Breast epithelium (tissue), 4 donors: ENCODE measurements around the gene RIMBP2. TPM values are rescaled to one million over a fixed set of nuclear protein-coding genes. Genes with fewer than 3 reads are reported as not detected.

Experiments
- DNase-seq, 2 donors: peaks; one replicate each; pipeline ENCODE4 v3.0.0-alpha.2; 2019; ENCODE audit warnings: low spot score in 2 of 2
- H3K27ac ChIP-seq, 2 donors: fragments of 200-600 bp; sonication (generic) in 1 of 2; one replicate each; pipeline ENCODE4 v1.5.1; 2016 to 2019; ENCODE audit warnings: mild to moderate bottlenecking in 1 of 2
- H3K27me3 ChIP-seq, 2 donors: fragments of 200-600 bp; sonication (generic) in 1 of 2; one replicate each; pipeline versions ENCODE4 v1.5.1 to v1.6.0; 2017 to 2019; ENCODE audit warnings: control low read depth in 1 of 2, mild to moderate bottlenecking in 1 of 2
- H3K36me3 ChIP-seq: fragments of 200-600 bp; one replicate; pipeline ENCODE4 v1.5.1; 2019
- H3K4me1 ChIP-seq, 2 donors: fragments of 200-600 bp; sonication (generic); one replicate each; pipeline ENCODE4 v1.5.1; 2016 to 2019; ENCODE audit warnings: control low read depth in 1 of 2
- H3K4me3 ChIP-seq, 3 donors: fragments of 200-600 bp; sonication (generic); 1 replicate in 2 of 3; 2 replicates in 1 of 3; pipeline ENCODE4 v1.5.1; 2016 to 2019; ENCODE audit warnings: mild to moderate bottlenecking in 3 of 3, moderate library complexity in 2 of 3
- H3K9me3 ChIP-seq, 2 donors: fragments of 200-600 bp; sonication (generic) in 1 of 2; one replicate each; pipeline ENCODE4 v1.5.1; 2016 to 2019; ENCODE audit warnings: control low read depth in 1 of 2
- POLR2A ChIP-seq: fragments of 450-650 bp; IDR thresholded peaks from one replicate; pipeline ENCODE4 v1.6.1; 2016; ENCODE audit warnings: antibody characterized with exemption, mild to moderate bottlenecking, moderate library complexity
- POLR2AphosphoS5 ChIP-seq, 3 donors: sonication (generic); formaldehyde crosslinking; IDR thresholded peaks; one replicate each; pipeline ENCODE4 v1.6.1; 2017; ENCODE audit warnings: antibody characterized with exemption in 3 of 3
- intact Hi-C: fragments of 100-400 bp; cut with DNase I; formaldehyde crosslinking; loops from one replicate; pipeline ENCODE4 v1.15.1; 2023; ENCODE audit warnings: low total_unique reads
- total RNA-seq, 3 donors: library from RNA; depleted of rRNA; stranded (reverse); fragments of >200 nt; gene quantifications; one replicate each; pipeline ENCODE4 v1.1.0, GENCODE V29; 2016
- TF ChIP-seq, protein P1 (sequence below), 3 donors: fragments of 450-650 bp; IDR thresholded peaks; one replicate each; pipeline ENCODE4 v1.5.1; 2016 to 2017; ENCODE audit warnings: antibody characterized with exemption in 3 of 3, mild to moderate bottlenecking in 3 of 3, moderate library complexity in 3 of 3

The RIMBP2 gene
- total RNA-seq, 3 donors from 2014 or later, result under 0.01 to 0.59 (median under 0.01) TPM

DNA sequence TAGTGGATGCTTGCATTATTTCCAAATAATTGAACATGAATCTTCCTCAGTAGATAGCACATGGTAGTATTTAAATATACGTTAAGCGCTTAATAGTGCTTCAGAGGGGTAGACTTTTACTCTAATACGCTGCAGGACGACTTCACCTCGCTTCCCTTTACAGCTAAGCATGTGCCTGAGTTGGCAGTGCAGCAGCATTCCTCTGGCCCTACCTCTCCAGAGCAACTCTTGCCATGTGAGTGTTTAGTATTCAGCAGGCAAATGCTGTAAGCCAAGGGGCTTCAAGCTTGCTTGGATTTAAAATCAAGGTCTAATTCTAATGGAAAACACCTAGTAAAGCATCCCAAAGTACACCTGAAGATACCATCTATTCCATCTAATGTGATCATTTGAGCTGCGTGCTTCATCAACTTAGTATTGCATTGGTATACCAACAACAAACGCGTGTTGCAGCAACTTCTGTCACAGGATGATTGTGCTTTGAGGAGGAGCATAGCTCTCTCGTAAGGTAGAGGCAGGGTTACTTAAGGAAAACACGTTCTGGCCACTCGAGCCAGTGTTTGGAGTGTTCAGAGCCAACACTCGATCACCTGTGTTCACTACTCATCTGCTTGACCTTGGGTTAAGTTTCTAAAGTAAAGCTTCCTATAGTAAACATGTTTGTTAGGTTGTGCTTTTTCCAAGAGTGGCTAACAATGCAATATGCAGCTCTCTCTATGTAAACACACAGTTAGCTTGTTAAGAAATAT lies 317.8 kb downstream of the RIMBP2 start:
- intact Hi-C loops, result no loop called here
- H3K4me3 ChIP-seq, result no peak overlapping the region
- no peaks in the 10 kb centered on the region for H3K4me1 ChIP-seq
- peaks cover 0 to 4% of the 10 kb centered on the region in 2 donors for H3K27me3 ChIP-seq
- no peaks in the 10 kb centered on the region for H3K36me3 ChIP-seq
- H3K27ac ChIP-seq, result no peak overlapping the region
- H3K9me3 ChIP-seq, result no peaks in the 10 kb centered on the region
- DNase-seq, result no peak
- TF ChIP-seq, protein P1, sequence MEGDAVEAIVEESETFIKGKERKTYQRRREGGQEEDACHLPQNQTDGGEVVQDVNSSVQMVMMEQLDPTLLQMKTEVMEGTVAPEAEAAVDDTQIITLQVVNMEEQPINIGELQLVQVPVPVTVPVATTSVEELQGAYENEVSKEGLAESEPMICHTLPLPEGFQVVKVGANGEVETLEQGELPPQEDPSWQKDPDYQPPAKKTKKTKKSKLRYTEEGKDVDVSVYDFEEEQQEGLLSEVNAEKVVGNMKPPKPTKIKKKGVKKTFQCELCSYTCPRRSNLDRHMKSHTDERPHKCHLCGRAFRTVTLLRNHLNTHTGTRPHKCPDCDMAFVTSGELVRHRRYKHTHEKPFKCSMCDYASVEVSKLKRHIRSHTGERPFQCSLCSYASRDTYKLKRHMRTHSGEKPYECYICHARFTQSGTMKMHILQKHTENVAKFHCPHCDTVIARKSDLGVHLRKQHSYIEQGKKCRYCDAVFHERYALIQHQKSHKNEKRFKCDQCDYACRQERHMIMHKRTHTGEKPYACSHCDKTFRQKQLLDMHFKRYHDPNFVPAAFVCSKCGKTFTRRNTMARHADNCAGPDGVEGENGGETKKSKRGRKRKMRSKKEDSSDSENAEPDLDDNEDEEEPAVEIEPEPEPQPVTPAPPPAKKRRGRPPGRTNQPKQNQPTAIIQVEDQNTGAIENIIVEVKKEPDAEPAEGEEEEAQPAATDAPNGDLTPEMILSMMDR (IDR thresholded peaks at IDR 0.05), result no peak
- no peak for TF ChIP-seq POLR2AphosphoS5 (IDR thresholded peaks at IDR 0.05)
- no peak for TF ChIP-seq POLR2A

DNA sequence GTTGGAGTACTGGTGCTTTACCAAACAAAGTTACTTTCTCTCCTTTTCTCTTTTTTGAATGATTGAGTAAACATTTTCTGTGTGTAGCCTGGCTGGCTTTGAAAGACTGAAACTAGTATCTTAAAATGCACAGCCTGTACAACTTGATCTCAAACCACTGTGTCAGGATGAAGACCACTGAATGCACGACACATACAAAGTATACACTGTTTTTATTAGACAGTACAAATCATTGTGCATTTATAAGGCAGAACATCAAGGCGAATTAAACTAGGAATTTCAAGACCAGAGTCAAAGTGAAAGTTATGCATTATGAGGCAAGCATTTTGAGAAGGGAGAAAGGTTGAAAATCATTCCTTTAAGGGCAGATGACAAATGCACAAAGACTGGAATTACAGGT lies 319.4 kb downstream of the RIMBP2 start:
- intact Hi-C loops, result no loop called here
- Histone ChIP-seq H3K27ac (no peak overlapping the region), H3K27me3 (peaks cover 0 to 4% of the 10 kb centered on the region in 2 donors), H3K4me3 (no peak overlapping the region), H3K9me3 (no peaks in the 10 kb centered on the region), H3K36me3 (no peaks in the 10 kb centered on the region), H3K4me1 (no peaks in the 10 kb centered on the region)
- no peak for DNase-seq
- TF ChIP-seq POLR2AphosphoS5 (IDR thresholded peaks at IDR 0.05), result no peak
- no peak for TF ChIP-seq POLR2A
- TF ChIP-seq, protein P1 (IDR thresholded peaks at IDR 0.05), result no peak

DNA sequence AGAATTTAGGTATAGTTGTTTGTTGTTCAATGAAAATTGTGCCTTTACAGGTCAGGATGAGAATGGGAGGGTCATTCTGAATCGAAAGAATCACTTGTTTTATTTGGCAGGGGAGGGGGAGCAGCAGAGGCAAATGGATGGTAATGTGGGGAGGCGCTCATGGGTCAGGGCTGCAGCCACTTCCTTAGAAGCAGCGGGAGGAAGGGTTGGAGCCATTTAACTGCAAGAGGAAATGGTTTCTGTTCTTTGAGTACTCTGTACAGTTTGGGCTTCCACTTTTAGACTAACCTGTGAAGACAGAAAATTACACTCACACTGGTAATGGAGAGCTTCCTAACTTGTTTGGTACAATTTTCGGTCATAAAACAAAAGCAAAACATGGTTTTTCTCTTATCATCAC lies 321.2 kb downstream of the RIMBP2 start:
- no peaks in the 10 kb centered on the region for H3K9me3 ChIP-seq
- H3K27ac ChIP-seq, result no peak overlapping the region
- peaks cover 0 to 4% of the 10 kb centered on the region in 2 donors for H3K27me3 ChIP-seq
- no peaks in the 10 kb centered on the region for H3K4me1 ChIP-seq
- no peak overlapping the region for H3K4me3 ChIP-seq
- no peaks in the 10 kb centered on the region for H3K36me3 ChIP-seq
- TF ChIP-seq, protein P1 (IDR thresholded peaks at IDR 0.05), result no peak
- TF ChIP-seq POLR2A (no peak), POLR2AphosphoS5 (IDR thresholded peaks at IDR 0.05) (no peak)
- no peak for DNase-seq
- intact Hi-C loops, result no loop called here

DNA sequence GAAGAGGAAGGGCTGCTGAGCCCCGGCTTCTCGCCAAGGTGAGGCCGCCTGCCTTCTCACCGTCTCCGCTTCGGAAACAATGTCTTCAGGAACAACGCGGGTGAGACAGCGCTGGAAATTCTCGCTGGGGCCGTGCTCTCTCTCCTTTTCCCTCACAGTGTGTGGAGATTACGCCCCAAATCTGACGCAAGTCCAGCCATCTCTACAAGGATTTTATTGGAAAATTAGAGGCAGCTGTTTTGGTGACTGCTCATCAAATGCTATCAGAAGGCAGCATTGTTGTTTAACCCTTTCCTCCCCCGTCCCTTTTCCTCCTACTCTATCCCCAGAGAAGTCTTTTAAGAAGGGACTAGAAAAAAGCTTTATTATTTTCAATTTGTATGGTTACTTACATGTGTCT lies 324.9 kb downstream of the RIMBP2 start:
- H3K27ac ChIP-seq, result no peak overlapping the region
- H3K27me3 ChIP-seq, result no peaks in the 10 kb centered on the region
- DNase-seq, result no peak
- no peaks in the 10 kb centered on the region for H3K4me1 ChIP-seq
- no peak for TF ChIP-seq POLR2AphosphoS5 (IDR thresholded peaks at IDR 0.05)
- no peak for TF ChIP-seq POLR2A
- TF ChIP-seq, protein P1 (IDR thresholded peaks at IDR 0.05), result no peak
- no peak overlapping the region for H3K4me3 ChIP-seq
- no peaks in the 10 kb centered on the region for H3K9me3 ChIP-seq
- intact Hi-C loops, result no loop called here
- no peaks in the 10 kb centered on the region for H3K36me3 ChIP-seq

DNA sequence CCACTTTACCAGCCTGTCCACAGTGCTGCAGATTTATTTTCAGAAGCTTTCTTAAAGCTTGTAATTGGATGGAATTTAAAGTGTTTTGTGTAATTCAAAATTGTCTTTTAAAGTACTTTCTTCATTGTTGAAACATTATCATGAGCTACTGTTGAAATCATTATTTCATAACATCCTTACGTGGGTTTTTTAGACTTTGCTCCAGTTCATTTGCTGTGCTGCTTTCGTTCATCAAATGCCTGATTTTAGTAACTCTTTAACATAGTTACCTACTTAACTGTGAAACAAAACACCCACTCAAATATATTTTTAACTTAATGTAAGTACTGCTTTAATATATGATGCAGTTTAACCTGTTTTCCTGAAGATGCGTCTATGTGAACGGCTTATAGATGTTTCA lies 330.9 kb downstream of the RIMBP2 start:
- no peaks in the 10 kb centered on the region for H3K9me3 ChIP-seq
- intact Hi-C loops, result no loop called here
- no peak overlapping the region for H3K27ac ChIP-seq
- no peak for DNase-seq
- H3K27me3 ChIP-seq, result no peaks in the 10 kb centered on the region
- no peaks in the 10 kb centered on the region for H3K4me1 ChIP-seq
- no peak for TF ChIP-seq POLR2AphosphoS5 (IDR thresholded peaks at IDR 0.05)
- no peak for TF ChIP-seq POLR2A
- TF ChIP-seq, protein P1 (IDR thresholded peaks at IDR 0.05), result no peak
- H3K4me3 ChIP-seq, result no peak overlapping the region
- H3K36me3 ChIP-seq, result no peaks in the 10 kb centered on the region
